SHP77 treated with DMSO at 0.1 percent for 48 hours (cell line): ENCODE data around the gene KNCN.

Source experiments
- DNase-seq: peaks from one replicate; lab custom pipeline; 2025; lab: John Stamatoyannopoulos, UW

Gene KNCN

DNA sequence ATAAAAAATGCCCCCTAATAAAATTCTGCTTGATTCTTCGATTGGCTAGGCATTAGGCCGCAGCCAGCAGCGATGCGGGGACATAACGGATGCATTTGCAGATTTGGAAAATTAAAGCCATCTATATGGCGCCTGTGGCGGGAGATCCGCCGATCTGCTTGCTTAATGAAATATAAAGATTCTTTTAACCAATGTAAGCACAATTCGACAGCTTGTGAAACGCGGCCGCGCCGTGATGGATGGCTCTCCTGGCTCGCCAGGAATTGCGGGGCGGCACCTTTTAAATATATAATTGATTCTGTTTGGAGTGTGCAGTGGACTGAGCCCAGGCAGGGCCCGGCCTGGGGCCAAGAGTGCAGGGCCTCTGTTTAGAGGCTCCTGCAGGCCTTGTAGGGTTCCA, 53.8 kb downstream of the KNCN start:
- DNase-seq = no peak

DNA sequence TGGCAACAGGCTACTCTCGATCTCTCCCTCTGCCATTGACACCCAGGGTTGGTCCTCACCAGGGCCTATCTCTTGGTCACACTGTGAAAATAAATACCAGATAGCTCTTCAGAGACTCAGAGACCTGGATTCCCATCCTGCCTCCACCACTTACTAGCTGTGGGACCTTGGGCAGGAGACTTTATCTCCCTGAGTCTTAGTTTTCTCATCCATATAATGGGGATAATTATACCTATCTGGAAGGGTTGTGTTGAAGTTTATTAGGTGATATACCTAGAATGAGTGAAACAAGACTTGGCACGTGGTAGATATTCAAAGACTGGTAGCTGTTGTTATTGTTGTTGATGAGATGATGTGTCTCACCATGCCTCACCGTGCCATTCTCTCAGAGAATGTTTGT, 54.4 kb downstream of the KNCN start:
- DNase-seq = no peak

DNA sequence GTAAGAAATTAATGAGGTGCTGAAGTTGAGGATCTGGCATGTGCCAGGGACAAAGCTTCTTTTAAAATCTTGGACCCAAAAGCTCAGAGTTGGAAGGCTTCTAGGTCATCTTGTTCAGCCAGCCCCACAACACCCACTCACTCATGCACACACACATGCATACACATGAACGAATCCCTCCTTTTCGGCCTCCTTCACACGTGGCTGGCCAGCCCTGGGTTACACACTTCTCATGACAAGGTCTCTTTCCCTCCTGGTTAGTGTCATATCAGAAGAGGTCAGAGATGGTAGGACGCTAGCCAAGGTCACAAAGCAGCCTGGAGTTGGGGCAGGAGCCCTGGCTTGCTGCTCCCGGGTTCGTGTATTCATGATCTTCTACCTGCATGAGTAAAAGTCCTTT, 54.9 kb downstream of the KNCN start:
- DNase-seq = no peak

DNA sequence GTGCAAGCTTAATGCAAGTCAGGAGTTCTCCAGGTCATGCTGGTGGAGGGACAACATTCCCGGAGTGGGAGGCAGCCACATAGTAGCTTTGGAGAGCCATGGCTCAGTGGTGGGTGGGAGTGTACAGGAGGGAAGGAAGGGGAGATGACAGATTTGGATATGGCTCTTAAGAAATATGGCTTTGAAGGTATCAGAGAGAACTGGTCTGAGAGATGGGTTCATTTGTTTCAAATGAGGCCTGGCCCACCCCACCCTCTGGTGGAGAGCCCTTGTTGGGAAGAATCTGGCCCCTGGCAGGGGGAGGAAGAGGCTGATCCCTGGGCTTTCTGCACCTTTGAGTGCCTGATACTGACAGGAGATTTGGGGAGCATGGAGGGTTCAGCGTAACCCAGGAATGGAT, 55.7 kb downstream of the KNCN start:
- no peak for DNase-seq
